Measurements from ENCODE around the gene OSBPL2. TPM values are rescaled to one million over a fixed set of nuclear protein-coding genes. Genes with fewer than 3 reads are reported as not detected.

OSBPL2 gene
- total RNA-seq, 1 donor: 36.7 TPM

- no peak for TF ChIP-seq CTCF (IDR thresholded peaks at IDR 0.05; ENCODE audit: insufficient read depth, low read depth, low read length)
- no peak overlapping the region for H3K4me3 ChIP-seq (ENCODE audit: low read depth, low read length)
- no peak for DNase-seq (ENCODE audit: low read depth)
Observed at GRCh38 chr20:62291251-62292066, 53.1 kb downstream of the OSBPL2 start.

- H3K4me3 ChIP-seq (ENCODE audit: low read depth, low read length): no peak overlapping the region
- DNase-seq (ENCODE audit: low read depth): no peak
Observed at GRCh38 chr20:62292108-62292507, 53.8 kb downstream of the OSBPL2 start.

GRCh38 chr20:62293111-62293784, 54.9 kb downstream of the OSBPL2 start:
- TF ChIP-seq CTCF (IDR thresholded peaks at IDR 0.05; ENCODE audit: insufficient read depth, low read depth, low read length): no peak
- H3K4me3 ChIP-seq (ENCODE audit: low read depth, low read length): no peak overlapping the region
- no peak for DNase-seq (ENCODE audit: low read depth)

More at GRCh38 chr20:62292108-62292507, 53.8 kb downstream of the OSBPL2 start:
- TF ChIP-seq CTCF (IDR thresholded peaks at IDR 0.05; ENCODE audit: insufficient read depth, low read depth, low read length): no peak

- no peak for TF ChIP-seq CTCF (IDR thresholded peaks at IDR 0.05; ENCODE audit: insufficient read depth, low read depth, low read length)
- DNase-seq (ENCODE audit: low read depth): no peak
- no peak overlapping the region for H3K4me3 ChIP-seq (ENCODE audit: low read depth, low read length)
Observed at GRCh38 chr20:62293946-62294345, 55.6 kb downstream of the OSBPL2 start.

GRCh38 chr20:62294516-62294915, 56.2 kb downstream of the OSBPL2 start:
- DNase-seq (ENCODE audit: low read depth): no peak
- no peak overlapping the region for H3K4me3 ChIP-seq (ENCODE audit: low read depth, low read length)
- no peak for TF ChIP-seq CTCF (IDR thresholded peaks at IDR 0.05; ENCODE audit: insufficient read depth, low read depth, low read length)

GRCh38 chr20:62296724-62297448, 58.6 kb downstream of the OSBPL2 start:
- no peak for TF ChIP-seq CTCF (IDR thresholded peaks at IDR 0.05; ENCODE audit: insufficient read depth, low read depth, low read length)
- H3K4me3 ChIP-seq (ENCODE audit: low read depth, low read length): no peak overlapping the region
- DNase-seq (ENCODE audit: low read depth): no peak
